ENCODE data around the gene A2M. TPM values are rescaled to one million over a fixed set of nuclear protein-coding genes. Genes with fewer than 3 reads are reported as not detected.

The A2M gene
- total RNA-seq, 1 donor from 2014 or later = 1.2 TPM

GRCh38 chr12:9065607-9065856, 50.2 kb downstream of the A2M start:
- Mint-ChIP-seq H3K27me3 (ENCODE audit: unreplicated experiment) (no peaks in the 10 kb centered on the region), H3K9me3 (ENCODE audit: unreplicated experiment) (no peaks in the 10 kb centered on the region), H3K4me3 (ENCODE audit: unreplicated experiment) (peak overlapping the region; percentile 70), H3K4me1 (ENCODE audit: unreplicated experiment) (peaks cover 13% of the 10 kb centered on the region), H3K27ac (ENCODE audit: unreplicated experiment) (no peak overlapping the region), H3K36me3 (ENCODE audit: unreplicated experiment) (no peaks in the 10 kb centered on the region)
- TF ChIP-seq, protein P1, sequence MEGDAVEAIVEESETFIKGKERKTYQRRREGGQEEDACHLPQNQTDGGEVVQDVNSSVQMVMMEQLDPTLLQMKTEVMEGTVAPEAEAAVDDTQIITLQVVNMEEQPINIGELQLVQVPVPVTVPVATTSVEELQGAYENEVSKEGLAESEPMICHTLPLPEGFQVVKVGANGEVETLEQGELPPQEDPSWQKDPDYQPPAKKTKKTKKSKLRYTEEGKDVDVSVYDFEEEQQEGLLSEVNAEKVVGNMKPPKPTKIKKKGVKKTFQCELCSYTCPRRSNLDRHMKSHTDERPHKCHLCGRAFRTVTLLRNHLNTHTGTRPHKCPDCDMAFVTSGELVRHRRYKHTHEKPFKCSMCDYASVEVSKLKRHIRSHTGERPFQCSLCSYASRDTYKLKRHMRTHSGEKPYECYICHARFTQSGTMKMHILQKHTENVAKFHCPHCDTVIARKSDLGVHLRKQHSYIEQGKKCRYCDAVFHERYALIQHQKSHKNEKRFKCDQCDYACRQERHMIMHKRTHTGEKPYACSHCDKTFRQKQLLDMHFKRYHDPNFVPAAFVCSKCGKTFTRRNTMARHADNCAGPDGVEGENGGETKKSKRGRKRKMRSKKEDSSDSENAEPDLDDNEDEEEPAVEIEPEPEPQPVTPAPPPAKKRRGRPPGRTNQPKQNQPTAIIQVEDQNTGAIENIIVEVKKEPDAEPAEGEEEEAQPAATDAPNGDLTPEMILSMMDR (IDR thresholded peaks at IDR 0.05) = no peak
- no peak for DNase-seq (ENCODE audit: extremely low spot score, unreplicated experiment)

DNA sequence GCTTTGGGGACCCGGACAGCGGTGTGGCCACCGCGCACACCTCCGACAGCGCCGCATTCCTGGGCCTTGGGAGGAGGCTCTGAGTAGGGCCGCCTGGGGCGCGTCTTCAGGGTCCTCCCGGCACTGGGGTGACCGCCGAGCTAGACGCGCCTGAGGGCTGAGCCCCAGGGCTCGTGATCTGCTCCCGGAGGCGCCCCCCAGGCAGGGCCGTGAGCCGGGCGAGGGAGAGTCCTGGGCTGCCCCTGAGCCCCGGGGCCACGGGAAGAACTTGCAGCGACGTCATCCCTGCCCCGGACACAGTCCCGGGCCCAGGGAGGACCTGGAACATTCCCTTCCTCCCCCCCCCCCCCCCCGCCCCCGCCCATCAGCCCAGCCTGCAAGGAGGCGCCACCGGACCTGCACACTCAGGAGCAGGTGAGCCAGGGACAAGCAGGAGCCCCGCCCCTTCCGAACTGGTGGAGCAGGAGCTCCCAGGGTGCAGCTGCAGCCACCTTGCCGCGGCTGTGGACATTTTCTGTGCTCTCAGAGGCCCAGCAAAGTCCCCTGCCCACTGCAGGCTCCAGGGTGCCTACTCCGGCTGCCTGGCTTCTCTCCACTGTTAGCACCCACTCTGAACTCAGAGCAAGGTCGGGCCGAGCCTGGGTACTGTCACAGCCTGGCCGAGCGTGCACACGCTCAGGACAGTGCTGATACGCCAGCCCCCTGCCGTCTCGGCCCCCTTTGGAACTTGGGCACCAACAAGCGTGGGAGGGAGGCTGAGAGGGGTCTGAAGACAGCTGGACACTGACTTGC, 50.7 kb downstream of the A2M start:
- H3K27me3 Mint-ChIP-seq (ENCODE audit: unreplicated experiment) = no peaks in the 10 kb centered on the region
- H3K4me3 Mint-ChIP-seq (ENCODE audit: unreplicated experiment) = peak overlapping the region; percentile 70
- H3K4me1 Mint-ChIP-seq (ENCODE audit: unreplicated experiment) = peaks cover 13% of the 10 kb centered on the region
- TF ChIP-seq, protein P1 (IDR thresholded peaks at IDR 0.05) = no peak
- peak; percentile 87 for DNase-seq (ENCODE audit: extremely low spot score, unreplicated experiment)
- H3K9me3 Mint-ChIP-seq (ENCODE audit: unreplicated experiment) = no peaks in the 10 kb centered on the region
- peak overlapping the region; percentile 53 for H3K27ac Mint-ChIP-seq (ENCODE audit: unreplicated experiment)
- no peaks in the 10 kb centered on the region for H3K36me3 Mint-ChIP-seq (ENCODE audit: unreplicated experiment)

GRCh38 chr12:9064201-9064814, 51.4 kb downstream of the A2M start:
- H3K27ac Mint-ChIP-seq (ENCODE audit: unreplicated experiment) = peak overlapping the region; percentile 53

DNA sequence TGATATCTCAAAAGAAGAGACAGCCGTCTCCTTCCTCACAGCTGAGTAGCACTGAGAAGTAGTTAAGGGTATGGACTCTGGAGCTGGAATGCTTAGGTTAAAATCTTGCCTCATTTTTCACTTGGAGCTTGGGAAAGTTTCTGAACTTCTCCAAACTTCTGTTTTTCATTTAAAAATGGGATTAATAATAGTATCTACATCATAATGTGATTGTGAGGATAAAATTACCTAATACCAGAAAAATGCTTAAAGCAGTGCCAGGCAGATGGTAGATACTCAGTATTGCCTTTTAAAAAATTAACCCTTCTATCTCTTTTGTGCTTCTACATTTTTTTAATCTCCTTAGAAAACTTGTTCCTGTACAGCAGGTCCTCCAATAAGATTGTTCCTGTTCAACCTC, 63.1 kb downstream of the A2M start:
- Mint-ChIP-seq H3K36me3 (ENCODE audit: unreplicated experiment) (no peaks in the 10 kb centered on the region), H3K4me1 (ENCODE audit: unreplicated experiment) (peaks cover 1% of the 10 kb centered on the region), H3K9me3 (ENCODE audit: unreplicated experiment) (no peaks in the 10 kb centered on the region), H3K27ac (ENCODE audit: unreplicated experiment) (no peak overlapping the region), H3K27me3 (ENCODE audit: unreplicated experiment) (peaks cover 48% of the 10 kb centered on the region), H3K4me3 (ENCODE audit: unreplicated experiment) (no peak overlapping the region)
- no peak for DNase-seq (ENCODE audit: extremely low spot score, unreplicated experiment)
- TF ChIP-seq, protein P1 (IDR thresholded peaks at IDR 0.05) = no peak

More at GRCh38 chr12:9064201-9064814, 51.4 kb downstream of the A2M start:
- Mint-ChIP-seq H3K9me3 (ENCODE audit: unreplicated experiment) (no peaks in the 10 kb centered on the region), H3K27me3 (ENCODE audit: unreplicated experiment) (no peaks in the 10 kb centered on the region), H3K36me3 (ENCODE audit: unreplicated experiment) (no peaks in the 10 kb centered on the region), H3K4me3 (ENCODE audit: unreplicated experiment) (peak overlapping the region; percentile 70), H3K4me1 (ENCODE audit: unreplicated experiment) (peaks cover 10% of the 10 kb centered on the region)
- DNase-seq (ENCODE audit: extremely low spot score, unreplicated experiment) = peak; percentile 87
- TF ChIP-seq, protein P1 (IDR thresholded peaks at IDR 0.05) = peak; percentile 52

GRCh38 chr12:9051158-9051550, 64.6 kb downstream of the A2M start:
- no peaks in the 10 kb centered on the region for H3K36me3 Mint-ChIP-seq (ENCODE audit: unreplicated experiment)
- no peak overlapping the region for H3K27ac Mint-ChIP-seq (ENCODE audit: unreplicated experiment)
- H3K27me3 Mint-ChIP-seq (ENCODE audit: unreplicated experiment) = peaks cover 47% of the 10 kb centered on the region
- no peak for DNase-seq (ENCODE audit: extremely low spot score, unreplicated experiment)
- peaks cover 1% of the 10 kb centered on the region for H3K4me1 Mint-ChIP-seq (ENCODE audit: unreplicated experiment)
- TF ChIP-seq, protein P1 (IDR thresholded peaks at IDR 0.05) = no peak
- no peaks in the 10 kb centered on the region for H3K9me3 Mint-ChIP-seq (ENCODE audit: unreplicated experiment)
- no peak overlapping the region for H3K4me3 Mint-ChIP-seq (ENCODE audit: unreplicated experiment)
